HEK293T (cell line): ENCODE results near the gene ARID1B.

Experiments
- ELF4 ChIP-seq: fragments of 450-650 bp; IDR thresholded peaks from 2 replicates; pipeline ENCODE4 v1.6.1; 2017; ENCODE audit warnings: antibody characterized with exemption
- FOXM1 ChIP-seq: fragments of 450-650 bp; IDR thresholded peaks from 2 replicates; pipeline ENCODE4 v1.6.1; 2017; ENCODE audit warnings: mild to moderate bottlenecking, borderline replicate concordance
- NFRKB ChIP-seq: fragments of 450-650 bp; IDR thresholded peaks from 2 replicates; pipeline ENCODE4 v1.6.1; 2016; ENCODE audit warnings: mild to moderate bottlenecking, moderate library complexity
- SUZ12 ChIP-seq: fragments of 450-650 bp; IDR thresholded peaks from 2 replicates; pipeline ENCODE4 v1.6.1; 2016; ENCODE audit warnings: mild to moderate bottlenecking
- TARDBP ChIP-seq: fragments of 450-650 bp; IDR thresholded peaks from 2 replicates; pipeline ENCODE4 v1.6.1; 2016
- TF ChIP-seq, protein P1 (sequence below): fragments of 450-650 bp; IDR thresholded peaks from 2 replicates; pipeline ENCODE4 v1.6.1; 2016

DNA sequence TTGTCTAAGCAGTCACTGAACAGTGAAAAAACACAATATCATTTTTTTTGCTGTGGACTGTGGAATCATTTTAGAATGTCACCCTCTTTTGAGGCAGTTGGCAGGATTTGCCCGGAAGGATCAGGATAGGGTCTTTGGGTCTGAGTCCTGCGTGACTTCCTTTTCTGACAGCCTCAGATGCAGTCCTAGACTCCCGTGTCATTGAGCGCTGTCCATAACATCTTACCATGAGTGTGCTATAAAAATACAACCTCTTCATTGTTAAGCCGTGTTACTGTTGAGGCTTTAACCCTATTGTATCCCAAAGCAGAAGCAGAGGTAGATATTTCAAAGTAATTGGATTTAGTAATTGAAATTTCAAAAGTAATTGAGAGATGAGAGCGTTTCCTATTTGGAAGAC is 30.6 kb downstream of the ARID1B start:
- TF ChIP-seq NFRKB = no peak
- no peak for TF ChIP-seq TARDBP
- TF ChIP-seq ELF4 = no peak
- TF ChIP-seq, protein P1, sequence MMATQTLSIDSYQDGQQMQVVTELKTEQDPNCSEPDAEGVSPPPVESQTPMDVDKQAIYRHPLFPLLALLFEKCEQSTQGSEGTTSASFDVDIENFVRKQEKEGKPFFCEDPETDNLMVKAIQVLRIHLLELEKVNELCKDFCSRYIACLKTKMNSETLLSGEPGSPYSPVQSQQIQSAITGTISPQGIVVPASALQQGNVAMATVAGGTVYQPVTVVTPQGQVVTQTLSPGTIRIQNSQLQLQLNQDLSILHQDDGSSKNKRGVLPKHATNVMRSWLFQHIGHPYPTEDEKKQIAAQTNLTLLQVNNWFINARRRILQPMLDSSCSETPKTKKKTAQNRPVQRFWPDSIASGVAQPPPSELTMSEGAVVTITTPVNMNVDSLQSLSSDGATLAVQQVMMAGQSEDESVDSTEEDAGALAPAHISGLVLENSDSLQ = no peak
- no peak for TF ChIP-seq FOXM1
- TF ChIP-seq SUZ12 = no peak
